HG03442 (cell line): ENCODE results near the gene BTAF1.

ENCODE experiments used
- ATAC-seq: cut with Tn5 transposase; IDR thresholded peaks from one replicate; pipeline ENCODE4 v1.9.1; 2021; ENCODE audit warnings: mild to moderate bottlenecking, moderate library complexity; ENCODE audit not compliant: unreplicated experiment

The BTAF1 gene

DNA sequence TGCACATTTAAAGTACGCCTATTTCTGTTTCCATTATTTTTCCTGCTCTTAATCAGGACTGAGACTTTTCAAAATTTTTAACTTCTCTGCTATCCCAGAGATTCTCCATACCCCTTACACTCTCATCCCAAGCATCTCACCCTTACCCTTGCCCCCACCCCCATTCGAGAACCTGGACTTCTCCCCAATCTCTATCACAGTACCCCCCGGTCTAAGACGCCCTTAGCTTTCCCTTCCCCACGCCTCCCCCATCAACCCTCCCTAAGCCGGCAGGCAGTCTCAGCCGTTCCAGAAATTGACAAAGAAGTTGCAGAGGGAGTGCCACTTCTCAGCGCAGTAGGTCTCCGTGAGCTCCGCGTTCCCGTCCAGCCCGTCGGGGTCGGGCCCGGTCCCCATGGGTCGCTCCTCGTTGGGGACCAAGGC is 15.6 kb upstream of the BTAF1 start:
- no peak for ATAC-seq

DNA sequence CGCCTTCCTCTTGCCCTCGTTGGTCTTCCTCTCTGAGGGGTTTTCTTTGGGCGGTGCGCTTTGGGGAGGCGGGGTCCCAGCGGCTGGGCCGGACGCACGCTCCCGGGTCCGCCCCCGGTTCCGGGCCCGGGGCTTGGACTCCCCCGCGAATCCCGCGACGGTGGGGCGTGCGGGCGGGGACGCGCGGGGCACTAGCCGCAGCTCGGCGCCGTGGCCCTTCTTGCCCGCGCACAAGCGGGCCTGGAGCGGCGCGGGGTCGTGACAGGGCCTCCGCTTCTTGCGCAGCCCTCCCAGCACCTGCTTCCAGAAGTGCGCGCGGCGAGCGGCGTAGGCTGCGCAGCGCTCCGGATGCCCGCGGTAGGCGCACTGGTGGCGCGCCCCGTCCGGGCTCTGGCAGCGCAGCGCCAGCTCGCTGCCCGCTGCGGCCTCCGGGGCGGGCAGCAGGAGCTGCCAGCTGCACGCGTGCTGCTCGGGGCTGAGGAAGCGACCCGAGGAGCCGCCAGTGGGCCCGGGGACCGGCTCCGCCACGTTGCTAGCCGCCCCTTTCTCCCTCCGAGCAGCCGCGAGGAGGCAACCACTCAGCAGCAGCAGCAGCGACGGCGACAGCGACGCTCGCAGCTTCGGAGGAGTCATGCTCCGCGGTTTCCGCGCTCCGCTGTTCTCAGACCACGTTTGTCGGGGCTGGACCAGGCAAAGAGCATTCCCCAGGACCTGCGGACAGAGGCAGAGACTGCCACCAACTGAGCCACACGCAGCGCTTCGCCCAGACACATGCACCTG is 15.0 kb upstream of the BTAF1 start:
- peak; percentile 86 for ATAC-seq

DNA sequence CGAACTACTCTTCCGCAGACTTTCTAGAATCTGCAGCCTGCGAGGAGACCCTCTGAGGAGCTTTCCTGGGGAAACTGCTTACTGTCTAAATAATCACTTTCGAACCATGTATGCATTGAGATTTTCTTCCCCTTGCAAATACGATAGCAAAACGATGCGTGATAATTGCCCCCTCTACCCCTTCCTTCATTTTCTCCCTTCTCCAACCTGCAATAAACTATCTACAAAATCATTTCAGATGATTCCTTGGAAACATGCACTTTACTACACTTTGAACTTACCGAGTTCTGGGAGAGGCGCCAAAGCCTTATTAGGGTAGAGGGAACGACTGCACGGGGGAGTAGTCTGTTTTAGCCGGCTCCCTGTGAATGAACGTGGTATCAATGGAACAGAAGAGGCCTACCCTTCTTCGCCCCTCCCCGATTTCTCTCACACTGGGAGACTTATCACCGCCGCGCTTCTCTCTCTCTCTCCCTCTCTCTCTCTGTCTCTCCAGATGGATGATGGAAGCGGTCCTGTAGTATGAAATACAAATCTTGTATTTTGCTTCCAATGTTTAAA is 14.4 kb upstream of the BTAF1 start, which contains the start of gene FGFBP3:
FGFBP3 (minus strand) TSS at position 370 of the 561 bp plus-strand sequence. CDS start 517 bp downstream, outside the sequence.
- no peak for ATAC-seq

DNA sequence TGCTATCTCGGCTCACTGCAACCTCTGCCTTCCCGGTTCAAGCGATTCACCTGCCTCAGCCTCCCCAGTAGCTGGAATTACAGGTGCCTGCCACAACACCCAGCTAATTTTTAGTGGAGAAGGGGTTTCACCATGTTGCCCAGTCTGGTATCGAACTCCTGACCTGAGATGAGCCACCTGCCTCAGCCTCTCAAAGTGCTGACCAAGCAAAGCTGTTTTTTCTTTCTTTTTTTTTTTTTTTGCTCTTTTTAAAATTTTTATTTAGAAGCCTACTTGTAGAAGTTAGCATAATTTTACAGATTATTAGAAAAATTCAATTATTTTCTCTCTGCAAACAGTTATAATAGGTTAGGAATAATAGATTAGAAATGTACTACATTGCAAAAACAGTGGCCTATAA is 13.1 kb upstream of the BTAF1 start:
- ATAC-seq: no peak

DNA sequence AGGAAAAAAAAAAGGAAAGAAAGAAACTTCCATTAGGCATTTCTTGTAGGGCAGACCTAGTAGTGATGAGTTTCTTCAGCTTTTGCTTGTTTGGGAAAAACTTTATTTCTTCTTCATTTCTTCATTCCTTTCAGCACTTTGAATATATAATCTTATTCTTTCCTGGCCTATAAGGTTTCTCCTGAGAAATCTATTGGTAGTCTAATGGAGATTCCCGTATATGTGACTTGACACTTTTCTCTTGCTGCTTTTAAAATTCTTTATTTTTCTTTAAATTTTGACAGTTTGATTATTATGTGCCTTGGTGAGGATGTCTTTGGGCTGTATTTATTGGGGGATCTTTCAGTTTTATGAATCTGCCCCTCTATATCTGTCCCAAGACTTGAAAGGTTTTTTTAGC is 3.9 kb upstream of the BTAF1 start:
- ATAC-seq: no peak

DNA sequence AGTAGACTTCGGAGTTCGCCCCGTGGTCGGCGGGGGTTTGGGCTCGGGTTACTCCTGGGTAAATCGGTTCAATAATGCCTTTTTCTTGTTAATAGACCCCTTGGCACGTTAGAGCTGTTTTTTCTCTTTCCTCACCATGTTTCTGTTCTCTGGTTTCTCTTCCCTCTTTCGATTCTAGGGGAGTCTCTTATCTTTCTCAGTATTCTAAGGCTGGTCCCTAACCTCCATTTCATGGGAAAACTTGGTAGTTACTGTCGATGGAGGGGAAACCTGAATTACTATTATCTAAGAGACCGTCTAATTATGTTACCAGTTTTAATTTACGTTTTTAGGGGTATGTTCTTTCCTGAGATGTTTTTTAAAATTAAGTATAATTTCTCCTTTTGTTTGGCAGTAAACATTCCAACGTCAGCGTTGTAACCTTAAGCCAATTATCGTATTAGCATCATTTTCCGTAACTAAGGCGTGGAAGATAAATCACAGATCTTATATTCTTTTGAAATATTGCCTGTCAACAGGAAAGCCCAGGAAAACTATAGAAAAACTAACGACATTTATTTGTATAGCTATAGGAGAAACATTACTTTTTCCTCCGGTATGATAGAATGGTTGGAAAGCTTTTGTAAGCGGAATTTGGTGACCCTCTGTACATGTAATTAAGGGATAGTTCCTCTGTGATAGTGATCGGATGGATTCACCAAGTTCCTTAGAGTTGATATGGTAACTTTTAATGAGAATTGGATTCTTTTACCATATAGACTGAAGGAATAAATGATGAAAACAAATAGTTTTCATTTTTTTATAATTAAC is 847 bp downstream of the BTAF1 start:
- ATAC-seq: peak; percentile 5

DNA sequence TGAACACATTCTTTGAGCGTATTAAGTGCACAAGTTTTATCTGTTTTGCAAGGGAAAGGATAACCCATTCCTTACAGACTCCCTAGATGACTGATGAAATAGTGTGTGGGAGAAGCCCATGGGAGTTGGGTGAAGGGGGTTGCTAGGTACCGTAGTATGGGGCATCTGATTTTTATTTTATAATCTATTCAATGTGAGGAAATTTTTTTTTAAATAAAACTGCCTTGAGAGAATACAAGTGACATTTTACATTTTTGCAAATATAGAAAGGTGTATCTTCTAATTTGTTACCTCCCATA is 1.4 kb downstream of the BTAF1 start:
- ATAC-seq: no peak

DNA sequence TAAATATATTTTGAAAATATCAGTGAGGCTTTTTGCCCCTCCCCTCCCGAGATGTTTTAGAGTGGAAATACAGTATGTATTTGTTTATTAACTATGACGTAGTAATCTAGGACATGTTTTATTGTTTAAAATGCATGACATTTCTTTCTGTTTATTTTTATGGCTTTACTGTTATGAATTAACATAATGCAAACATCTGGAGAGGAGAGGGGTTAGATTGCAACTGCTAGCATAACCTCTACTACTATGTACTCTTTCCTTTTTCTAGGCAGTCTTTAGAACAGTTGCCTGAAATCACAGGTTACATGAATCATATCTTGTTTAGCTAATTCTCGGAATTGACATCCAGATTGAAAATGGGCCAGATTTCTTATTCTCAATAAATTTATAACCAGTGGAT is 7.4 kb downstream of the BTAF1 start:
- no peak for ATAC-seq

DNA sequence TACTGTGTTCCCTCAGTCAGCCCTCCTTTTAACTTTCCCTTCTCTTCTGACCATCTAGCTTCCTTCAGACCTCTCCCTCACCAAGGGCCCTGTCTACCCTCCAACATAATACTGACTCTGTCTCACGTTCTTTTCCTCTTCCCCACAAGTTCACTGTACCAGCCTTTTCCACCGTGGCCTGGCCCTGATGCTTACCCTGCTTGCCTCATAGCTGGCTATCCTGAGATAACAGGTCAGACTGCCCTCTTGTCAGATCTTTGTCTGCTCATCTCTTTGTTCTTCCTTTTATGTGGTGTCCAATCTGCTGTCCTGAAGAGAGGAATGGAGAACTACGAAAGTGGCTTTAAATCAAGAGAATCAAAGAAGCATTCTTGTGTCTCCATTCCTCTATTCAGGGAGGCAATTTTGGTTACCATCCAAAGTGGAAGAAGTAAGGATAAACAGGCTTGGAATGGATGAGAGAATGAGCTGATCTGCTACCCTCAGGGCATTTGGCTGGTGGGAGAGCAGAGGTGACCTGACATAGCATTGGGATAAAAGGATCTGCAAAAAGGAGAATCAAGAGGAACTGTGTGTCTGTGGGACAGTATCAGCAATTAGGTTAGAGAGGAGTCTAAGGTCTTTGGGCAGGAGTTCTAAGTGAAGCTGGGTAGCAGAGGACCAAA is 8.1 kb downstream of the BTAF1 start:
- ATAC-seq: no peak

DNA sequence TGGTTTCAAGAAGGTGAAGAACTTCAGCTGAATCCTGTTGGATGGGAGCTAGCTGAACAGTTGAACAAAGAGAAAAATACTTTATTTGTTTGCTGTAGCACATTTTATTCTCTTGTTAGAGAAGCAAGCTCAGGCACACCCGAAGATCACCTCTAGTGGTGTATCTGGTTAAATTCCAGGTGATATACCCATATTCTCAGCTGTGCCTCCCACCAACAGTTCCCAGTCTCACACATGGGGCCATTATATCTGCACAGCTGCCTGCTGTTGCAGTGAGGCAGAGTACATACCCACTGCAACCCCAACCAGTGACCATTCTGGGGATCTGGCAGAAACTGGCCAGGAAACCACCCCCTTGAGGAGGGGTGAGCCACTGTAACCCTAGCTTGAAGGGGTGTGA is 9.2 kb downstream of the BTAF1 start:
- ATAC-seq: no peak

DNA sequence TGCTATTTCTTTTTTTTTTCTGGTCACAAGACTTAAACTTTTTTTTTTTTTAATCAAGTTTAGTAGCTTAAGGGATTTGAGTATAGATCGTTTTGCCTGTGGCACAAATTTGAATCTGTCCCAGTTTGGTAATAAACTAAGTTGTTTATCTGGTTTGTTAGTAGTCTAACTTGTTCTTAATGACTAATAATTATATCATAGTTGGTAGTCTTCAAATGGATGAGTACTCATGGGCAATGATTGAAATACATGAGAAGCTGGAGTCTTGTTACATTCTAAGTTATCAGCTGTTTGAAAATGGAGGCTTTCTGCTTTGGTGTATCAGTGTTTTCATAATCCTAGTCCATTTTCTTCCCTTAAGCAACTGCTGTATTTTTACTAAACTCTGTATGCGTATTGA is 12.3 kb downstream of the BTAF1 start:
- no peak for ATAC-seq

DNA sequence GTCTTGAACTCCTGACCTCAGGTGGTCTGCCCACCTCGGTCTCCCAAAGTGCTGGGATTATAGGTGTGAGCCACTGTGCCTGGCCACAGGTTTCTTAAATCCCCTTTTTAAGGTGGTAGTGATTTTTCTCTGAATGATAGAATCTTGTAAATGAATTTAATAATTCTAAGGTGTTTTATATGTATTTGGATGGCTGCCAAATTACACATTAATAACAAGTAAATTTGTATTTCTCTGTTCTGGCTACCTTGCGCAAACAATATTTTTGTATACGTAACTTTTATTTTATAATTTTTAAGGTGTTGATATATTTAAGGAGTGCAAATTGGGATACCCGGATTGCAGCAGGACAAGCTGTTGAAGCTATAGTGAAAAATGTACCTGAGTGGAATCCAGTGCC is 16.1 kb downstream of the BTAF1 start:
- no peak for ATAC-seq

DNA sequence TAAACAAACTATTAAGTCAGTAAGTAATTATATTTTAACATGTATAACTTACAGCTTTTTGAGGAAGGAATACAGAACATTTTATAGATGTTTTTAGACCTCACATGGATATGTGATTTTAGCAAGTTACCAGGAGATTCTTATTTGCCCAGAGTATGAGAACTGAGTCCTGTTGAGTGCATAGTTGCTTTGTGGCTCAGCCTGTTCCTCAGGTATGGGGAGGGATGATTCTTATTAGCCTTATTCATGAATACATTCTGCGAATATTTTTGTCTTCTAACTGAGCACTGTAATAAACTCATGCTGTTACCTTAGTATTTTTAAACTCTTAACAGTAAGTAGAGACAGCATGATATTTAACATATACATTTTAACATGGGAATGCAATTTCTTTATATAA is 17.9 kb downstream of the BTAF1 start:
- no peak for ATAC-seq

DNA sequence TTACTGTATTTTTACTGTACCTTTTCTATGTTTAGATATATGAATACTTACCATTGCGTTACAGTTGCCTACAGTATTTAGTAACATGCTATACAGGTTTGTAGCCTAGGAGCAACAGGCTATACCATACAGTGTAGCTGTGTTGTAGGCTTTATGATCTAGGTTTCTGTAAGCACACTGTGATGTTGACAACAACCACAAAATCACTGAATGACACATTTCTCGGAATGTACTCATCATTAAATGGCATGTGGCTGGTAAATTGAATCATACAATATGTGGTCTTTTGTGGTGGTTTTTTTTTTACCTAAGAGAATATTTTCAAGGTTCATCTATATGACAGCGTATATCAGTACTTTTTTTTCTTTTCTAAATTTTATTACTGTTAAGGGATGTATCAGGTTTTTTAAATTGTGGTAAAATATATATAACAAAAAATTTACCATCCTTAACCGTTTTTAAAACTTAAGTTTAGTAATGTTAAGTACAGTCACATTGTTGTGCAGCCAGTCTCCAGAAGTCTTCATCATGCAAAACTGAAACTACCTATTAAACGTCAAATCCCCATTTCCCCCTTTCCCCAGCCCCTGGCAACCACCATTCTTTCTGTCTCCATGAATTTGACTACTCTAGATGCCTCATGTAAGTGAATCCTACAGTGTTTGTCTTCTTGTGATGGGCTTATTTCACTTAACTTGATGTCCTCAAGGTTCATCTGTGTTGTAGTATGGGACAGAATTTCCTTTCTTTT is 21.5 kb downstream of the BTAF1 start:
- ATAC-seq: no peak

DNA sequence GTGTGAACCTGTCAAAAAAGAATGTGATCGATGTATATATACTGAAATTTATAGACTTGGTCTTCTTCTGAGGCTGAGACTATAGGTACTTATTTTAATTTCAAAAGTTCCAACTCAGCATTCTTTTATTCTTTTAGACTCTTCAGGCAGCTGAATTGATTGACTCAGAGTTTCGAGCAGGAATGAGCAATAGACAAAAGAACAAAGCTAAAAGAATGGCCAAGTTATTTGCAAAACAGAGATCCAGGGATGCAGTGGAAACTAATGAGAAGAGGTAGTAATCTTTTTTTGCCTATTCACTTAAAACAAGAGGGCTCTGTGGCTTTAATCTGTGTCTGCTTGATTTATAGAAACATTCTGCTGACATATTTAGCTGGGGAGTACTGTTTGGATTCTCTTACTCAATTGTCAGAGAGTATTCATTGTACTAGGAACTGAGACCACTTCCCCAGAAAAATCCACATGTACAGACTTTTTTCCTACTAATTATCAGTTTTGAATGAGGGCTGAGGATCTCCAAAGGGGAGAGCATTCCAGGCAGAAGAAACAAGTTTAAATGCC is 30.1 kb downstream of the BTAF1 start:
- no peak for ATAC-seq

DNA sequence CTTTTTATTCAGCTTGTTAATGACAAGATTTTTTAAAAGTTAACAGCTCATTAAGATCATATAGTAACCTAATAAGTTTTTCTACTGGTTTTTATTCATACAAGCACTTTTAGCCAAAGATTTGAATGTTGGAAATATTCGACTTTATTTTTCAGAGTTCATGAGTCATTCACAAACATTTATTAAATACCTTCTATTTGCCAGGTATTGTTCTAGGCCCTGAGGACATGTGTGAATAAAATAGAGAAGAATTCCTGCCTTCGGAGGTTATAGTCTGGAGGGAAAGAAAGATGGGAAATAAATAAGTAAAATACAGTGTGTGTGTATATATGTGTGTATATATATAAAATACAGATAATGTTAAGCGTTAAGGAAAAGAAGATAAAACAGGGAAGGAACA is 31.5 kb downstream of the BTAF1 start:
- no peak for ATAC-seq

DNA sequence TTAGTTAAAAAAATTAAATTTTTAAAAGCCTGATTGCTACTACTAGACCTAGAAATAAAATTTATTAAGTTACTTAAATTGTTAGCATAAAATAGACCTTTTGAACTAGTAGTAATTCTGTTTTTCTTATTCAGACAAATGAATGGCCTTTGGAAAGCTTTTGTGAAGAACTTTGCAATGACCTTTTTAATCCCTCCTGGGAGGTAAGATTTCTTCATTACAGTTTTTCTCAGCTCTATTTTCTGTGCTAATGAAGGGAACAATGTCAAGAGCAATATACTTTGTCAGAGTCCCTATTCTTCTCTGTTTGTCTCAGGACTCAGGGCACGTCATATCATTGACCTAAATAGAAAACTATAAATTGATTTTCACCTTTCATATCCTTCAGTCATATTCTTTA is 33.5 kb downstream of the BTAF1 start:
- ATAC-seq: no peak

DNA sequence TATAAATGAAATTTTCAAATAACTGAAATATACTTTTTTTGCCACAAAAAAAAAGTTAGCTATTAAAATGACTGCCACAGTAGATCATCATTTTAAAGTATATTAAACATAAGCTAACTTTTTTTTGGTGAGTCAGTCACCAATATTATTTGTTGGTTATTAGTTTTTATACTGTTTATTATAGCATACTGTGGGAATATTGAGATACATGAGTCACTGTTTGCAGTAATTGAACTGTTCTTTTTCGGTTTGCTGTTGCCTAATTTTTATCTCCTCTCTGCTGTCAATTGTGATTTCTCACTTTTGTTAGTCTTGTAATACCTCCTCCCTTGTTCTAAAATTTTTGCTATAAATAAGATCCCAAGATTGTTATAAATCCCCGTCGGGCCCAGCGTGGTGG is 45.7 kb downstream of the BTAF1 start:
- ATAC-seq: no peak

DNA sequence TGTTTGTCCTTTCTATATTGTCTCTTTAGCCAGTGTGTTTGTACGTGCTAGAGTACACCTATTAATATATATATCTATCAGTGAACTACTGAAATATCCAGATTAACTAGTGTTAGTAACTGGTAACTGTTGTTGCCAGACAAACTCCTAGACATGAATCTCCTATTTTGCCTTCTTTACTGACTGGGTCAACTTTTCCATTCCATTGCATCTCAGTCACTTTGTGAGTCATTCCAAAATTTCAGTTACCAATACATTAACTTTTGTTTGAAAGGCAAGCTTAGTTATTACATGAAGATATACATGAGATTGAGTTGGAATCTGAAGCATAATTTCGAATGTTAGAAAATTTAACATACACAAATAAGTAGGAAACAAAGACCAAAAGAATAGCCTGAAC is 51.4 kb downstream of the BTAF1 start:
- no peak for ATAC-seq

DNA sequence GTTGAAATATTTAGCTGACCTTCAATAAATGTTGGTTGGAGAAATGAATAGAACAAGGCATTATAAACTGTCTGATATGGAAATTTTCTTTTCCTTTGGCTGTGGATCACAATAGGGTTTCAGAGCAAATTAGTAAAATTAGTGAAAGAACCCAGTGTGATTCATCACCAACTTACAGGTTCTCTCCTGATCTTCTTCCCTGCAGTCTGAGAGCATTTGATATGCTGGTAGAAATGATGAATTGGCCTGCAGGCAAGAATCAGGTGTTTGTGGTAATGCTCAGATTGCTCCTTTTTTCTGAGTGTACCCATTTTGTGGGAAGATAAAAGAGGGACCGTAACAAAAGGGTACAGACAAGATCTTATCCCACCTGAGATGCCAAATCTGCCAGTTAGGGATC is 51.9 kb downstream of the BTAF1 start:
- no peak for ATAC-seq
